C1 segment of cervical spinal cord (tissue), 14 donors: Measurements from ENCODE around the gene SH3GL3.
A peak's percentile ranks its signal among the peaks of the same experiment; 100 is the strongest.

Experiments
- DNase-seq, 14 donors: peaks; one replicate each; lab custom pipeline; 2025; lab: John Stamatoyannopoulos, UW

SH3GL3 gene

GRCh38 chr15:83462026-83462425, 14.9 kb downstream of the SH3GL3 start:
- no peak for DNase-seq

- no peak for DNase-seq
These were observed 15.9 kb downstream of the SH3GL3 start for GRCh38 chr15:83462953-83463433.

GRCh38 chr15:83470887-83471286, 23.7 kb downstream of the SH3GL3 start:
- no peak for DNase-seq

- DNase-seq = no peak
These were observed 24.2 kb downstream of the SH3GL3 start for GRCh38 chr15:83471307-83471866.

GRCh38 chr15:83472151-83472550, 25.0 kb downstream of the SH3GL3 start:
- no peak for DNase-seq

GRCh38 chr15:83472797-83473196, 25.7 kb downstream of the SH3GL3 start:
- DNase-seq = no peak

GRCh38 chr15:83474578-83474977, 27.4 kb downstream of the SH3GL3 start:
- peak in 1 of 14 donors; percentile 69 for DNase-seq

- no peak for DNase-seq
These were observed 28.4 kb downstream of the SH3GL3 start for GRCh38 chr15:83475551-83475950.

GRCh38 chr15:83476066-83476465, 28.9 kb downstream of the SH3GL3 start:
- no peak for DNase-seq

GRCh38 chr15:83476708-83477107, 29.6 kb downstream of the SH3GL3 start:
- no peak for DNase-seq

GRCh38 chr15:83477172-83477807, 30.1 kb downstream of the SH3GL3 start:
- no peak for DNase-seq

- DNase-seq = no peak
These were observed 30.8 kb downstream of the SH3GL3 start for GRCh38 chr15:83477808-83478537.

GRCh38 chr15:83483612-83484011, 36.5 kb downstream of the SH3GL3 start:
- DNase-seq = no peak

GRCh38 chr15:83484636-83485035, 37.5 kb downstream of the SH3GL3 start:
- DNase-seq = no peak

GRCh38 chr15:83486363-83486762, 39.2 kb downstream of the SH3GL3 start:
- DNase-seq = no peak

- DNase-seq = no peak
These were observed 40.4 kb downstream of the SH3GL3 start for GRCh38 chr15:83487519-83487918.

GRCh38 chr15:83489690-83490089, 42.5 kb downstream of the SH3GL3 start:
- no peak for DNase-seq

GRCh38 chr15:83491486-83491885, 44.3 kb downstream of the SH3GL3 start:
- DNase-seq = no peak

GRCh38 chr15:83496766-83497165, 49.6 kb downstream of the SH3GL3 start:
- DNase-seq = no peak

- DNase-seq = no peak
These were observed 51.2 kb downstream of the SH3GL3 start for GRCh38 chr15:83498374-83498773.

GRCh38 chr15:83498801-83499200, 51.7 kb downstream of the SH3GL3 start:
- no peak for DNase-seq

- no peak for DNase-seq
These were observed 52.3 kb downstream of the SH3GL3 start for GRCh38 chr15:83499476-83499875.
